ENCODE measurements around the gene IL4I1. TPM values are rescaled to one million over a fixed set of nuclear protein-coding genes. Genes with fewer than 3 reads are reported as not detected.

Gene IL4I1
- polyA plus RNA-seq, 1 donor (not counting 4 experiments of a cell fraction or from before 2014, with no cell fraction given): 0.13 TPM

DNA sequence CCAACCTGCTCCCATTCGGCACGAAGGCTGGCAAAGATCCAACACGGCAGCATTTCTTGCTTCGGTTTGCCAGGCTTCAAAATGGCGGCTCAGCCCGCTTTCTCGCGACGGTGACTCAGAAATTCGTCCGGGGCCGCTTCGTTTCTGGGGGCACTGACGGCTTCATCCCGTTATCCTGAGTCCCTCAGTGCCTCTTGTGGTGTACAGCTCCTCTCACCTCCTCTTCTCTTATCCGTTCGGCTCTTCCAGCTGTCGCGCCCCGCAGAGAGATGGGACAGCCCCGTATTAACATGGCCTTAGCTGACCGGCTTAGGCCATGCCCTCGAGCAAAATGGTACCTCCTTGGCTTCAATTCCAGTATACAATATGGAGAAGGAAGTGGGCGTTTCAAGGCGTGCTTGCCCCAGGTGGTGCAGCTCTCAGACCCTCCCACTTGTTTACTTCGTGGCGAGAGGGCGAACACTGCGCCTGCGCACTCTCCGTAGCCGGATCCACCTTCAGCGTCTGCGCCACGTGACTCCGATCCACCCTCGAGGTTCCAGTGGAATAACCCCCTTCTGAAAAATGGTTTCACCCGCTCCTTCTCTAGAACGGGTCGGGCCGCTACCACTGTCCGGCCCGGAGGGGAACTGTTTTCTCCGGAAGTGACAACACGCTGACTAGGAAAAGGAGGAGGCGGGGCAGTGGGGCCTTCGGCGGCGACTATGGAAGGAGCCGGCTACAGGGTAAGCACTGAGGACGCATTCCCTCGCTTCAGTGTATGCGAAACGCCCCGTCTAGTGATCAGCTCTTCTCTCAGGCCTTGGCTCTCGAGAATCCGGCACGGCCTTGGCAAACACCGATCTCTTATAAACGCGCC lies 19.4 kb downstream of the IL4I1 start, which contains the start of the genes AKT1S1 and TBC1D17:
Gene AKT1S1, minus strand, starts transcription at position 336 of the 859 bp plus-strand sequence. CDS start 4,060 bp downstream, outside the sequence.
Gene TBC1D17, plus strand, starts transcription at position 683 of the 859 bp plus-strand sequence. Its CDS starts 22 bp downstream, at position 705.
- peak within 1 kb of the TSS; percentile 98 for H3K4me2 ChIP-seq (ENCODE audit: control insufficient read depth, extremely low read depth, insufficient read depth, low read depth, low read length)
- H3K9ac ChIP-seq (ENCODE audit: control insufficient read depth, extremely low read depth, insufficient read depth, low read length): peak within 1 kb of the TSS; percentile 99
- FAIRE-seq (peak; percentile 94), DNase-seq (ENCODE audit: low read depth, low spot score) (peak; percentile 99)
- H3K36me3 ChIP-seq (ENCODE audit: control insufficient read depth in 2 of 2, extremely low read depth in 1 of 2, insufficient read depth in 2 of 2, low read length in 2 of 2): peaks cover 22 to 23% of the 10 kb centered on the region in 2 experiments
- H4K20me1 ChIP-seq (ENCODE audit: control insufficient read depth, extremely low read depth, insufficient read depth, low read length): no peaks in the 10 kb centered on the region
- dilution Hi-C loops (cut with MboI; ENCODE audit: extremely low pct_ligation_motif_present, low sequenced_read_pairs): no loop called here
- peaks cover 36% of the 10 kb centered on the region for H3K79me2 ChIP-seq (ENCODE audit: control insufficient read depth, insufficient read depth, low read length)
- no peak for TF ChIP-seq EZH2 (IDR thresholded peaks at IDR 0.05; ENCODE audit: low read length)
- TF ChIP-seq, protein P1, sequence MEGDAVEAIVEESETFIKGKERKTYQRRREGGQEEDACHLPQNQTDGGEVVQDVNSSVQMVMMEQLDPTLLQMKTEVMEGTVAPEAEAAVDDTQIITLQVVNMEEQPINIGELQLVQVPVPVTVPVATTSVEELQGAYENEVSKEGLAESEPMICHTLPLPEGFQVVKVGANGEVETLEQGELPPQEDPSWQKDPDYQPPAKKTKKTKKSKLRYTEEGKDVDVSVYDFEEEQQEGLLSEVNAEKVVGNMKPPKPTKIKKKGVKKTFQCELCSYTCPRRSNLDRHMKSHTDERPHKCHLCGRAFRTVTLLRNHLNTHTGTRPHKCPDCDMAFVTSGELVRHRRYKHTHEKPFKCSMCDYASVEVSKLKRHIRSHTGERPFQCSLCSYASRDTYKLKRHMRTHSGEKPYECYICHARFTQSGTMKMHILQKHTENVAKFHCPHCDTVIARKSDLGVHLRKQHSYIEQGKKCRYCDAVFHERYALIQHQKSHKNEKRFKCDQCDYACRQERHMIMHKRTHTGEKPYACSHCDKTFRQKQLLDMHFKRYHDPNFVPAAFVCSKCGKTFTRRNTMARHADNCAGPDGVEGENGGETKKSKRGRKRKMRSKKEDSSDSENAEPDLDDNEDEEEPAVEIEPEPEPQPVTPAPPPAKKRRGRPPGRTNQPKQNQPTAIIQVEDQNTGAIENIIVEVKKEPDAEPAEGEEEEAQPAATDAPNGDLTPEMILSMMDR (optimal IDR thresholded peaks at IDR 0.05 in 1 of 3, IDR thresholded peaks at IDR 0.05 in 1 of 3, conservative IDR thresholded peaks at IDR 0.05 in 1 of 3; ENCODE audit: extremely low read depth in 1 of 3, insufficient read depth in 2 of 3, low read length in 3 of 3): no peak
- H3K27me3 ChIP-seq (ENCODE audit: control insufficient read depth, extremely low read depth, insufficient read depth, low read length): no peaks in the 10 kb centered on the region
- H3K9me1 ChIP-seq (ENCODE audit: control insufficient read depth, extremely low read depth, insufficient read depth, low read length): no peaks in the 10 kb centered on the region
- peak within 1 kb of the TSS; percentile 99 for H2AFZ ChIP-seq (ENCODE audit: control insufficient read depth, low read length)
- peak within 1 kb of the TSS; percentile 92 to 95 (median 94) for H3K4me3 ChIP-seq (ENCODE audit: control insufficient read depth in 2 of 3, extremely low read depth in 1 of 3, insufficient read depth in 2 of 3, low read depth in 1 of 3, low read length in 3 of 3)
- peak within 1 kb of the TSS; percentile 100 for H3K27ac ChIP-seq (ENCODE audit: control insufficient read depth, insufficient read depth, low read length)
- H3K9me3 ChIP-seq (ENCODE audit: control insufficient read depth, low read depth, low read length): no peaks in the 10 kb centered on the region
- H3K4me1 ChIP-seq (ENCODE audit: control insufficient read depth, extremely low read depth, insufficient read depth, low read length): peaks cover 23% of the 10 kb centered on the region

DNA sequence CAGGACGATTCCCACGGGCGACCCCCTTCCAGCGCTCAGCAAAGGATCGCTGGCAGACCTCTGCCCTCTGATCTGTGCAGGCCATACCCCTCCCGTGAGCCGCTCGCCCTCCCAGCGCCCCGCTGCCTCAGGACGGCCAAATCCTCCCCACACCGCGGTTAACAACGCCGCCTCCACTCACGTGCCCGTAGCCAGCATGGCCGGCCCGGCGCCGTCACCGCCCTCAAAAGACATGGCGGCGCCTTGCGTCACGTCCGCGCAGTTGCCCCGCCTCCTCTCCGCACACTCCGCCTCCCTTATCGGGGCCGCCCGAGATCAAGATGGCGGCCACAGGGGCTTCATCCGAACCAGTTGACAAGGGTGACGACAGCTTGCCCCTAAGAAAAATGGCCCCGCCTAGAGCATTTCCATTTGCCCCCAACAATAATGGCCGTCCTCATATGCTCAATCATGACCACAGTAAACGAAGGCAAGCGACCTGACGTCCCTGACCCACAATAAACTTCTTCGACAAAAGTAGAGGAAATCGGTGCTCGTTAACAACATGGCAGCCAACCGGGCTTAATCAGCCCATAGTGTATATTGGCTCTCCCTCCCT lies 20.2 kb downstream of the IL4I1 start:
- H3K9me3 ChIP-seq (ENCODE audit: control insufficient read depth, low read depth, low read length): no peaks in the 10 kb centered on the region
- FAIRE-seq: peak; percentile 75
- no peaks in the 10 kb centered on the region for H3K27me3 ChIP-seq (ENCODE audit: control insufficient read depth, extremely low read depth, insufficient read depth, low read length)
- peak overlapping the region; percentile 100 for H3K27ac ChIP-seq (ENCODE audit: control insufficient read depth, insufficient read depth, low read length)
- H4K20me1 ChIP-seq (ENCODE audit: control insufficient read depth, extremely low read depth, insufficient read depth, low read length): no peaks in the 10 kb centered on the region
- peak overlapping the region; percentile 99 for H2AFZ ChIP-seq (ENCODE audit: control insufficient read depth, low read length)
- H3K4me1 ChIP-seq (ENCODE audit: control insufficient read depth, extremely low read depth, insufficient read depth, low read length): peaks cover 23% of the 10 kb centered on the region
- H3K79me2 ChIP-seq (ENCODE audit: control insufficient read depth, insufficient read depth, low read length): peaks cover 36% of the 10 kb centered on the region
- peaks cover 22 to 23% of the 10 kb centered on the region in 2 experiments for H3K36me3 ChIP-seq (ENCODE audit: control insufficient read depth in 2 of 2, extremely low read depth in 1 of 2, insufficient read depth in 2 of 2, low read length in 2 of 2)
- dilution Hi-C loops (cut with MboI; ENCODE audit: extremely low pct_ligation_motif_present, low sequenced_read_pairs): no loop called here
- H3K9me1 ChIP-seq (ENCODE audit: control insufficient read depth, extremely low read depth, insufficient read depth, low read length): no peaks in the 10 kb centered on the region
- DNase-seq (ENCODE audit: low read depth, low spot score): peak; percentile 90
- peak overlapping the region; percentile 92 to 95 (median 94) for H3K4me3 ChIP-seq (ENCODE audit: control insufficient read depth in 2 of 3, extremely low read depth in 1 of 3, insufficient read depth in 2 of 3, low read depth in 1 of 3, low read length in 3 of 3)
- H3K9ac ChIP-seq (ENCODE audit: control insufficient read depth, extremely low read depth, insufficient read depth, low read length): peak overlapping the region; percentile 99
- no peak for TF ChIP-seq EZH2 (IDR thresholded peaks at IDR 0.05; ENCODE audit: low read length)
- TF ChIP-seq, protein P1 (optimal IDR thresholded peaks at IDR 0.05 in 1 of 3, IDR thresholded peaks at IDR 0.05 in 1 of 3, conservative IDR thresholded peaks at IDR 0.05 in 1 of 3; ENCODE audit: extremely low read depth in 1 of 3, insufficient read depth in 2 of 3, low read length in 3 of 3): no peak
- peak overlapping the region; percentile 98 for H3K4me2 ChIP-seq (ENCODE audit: control insufficient read depth, extremely low read depth, insufficient read depth, low read depth, low read length)

All from keratinocyte (primary cell).